HG03378 (cell line): Measurements from ENCODE around the gene GNAO1.
"Not testable (repeated sequence)": the region's sequence is repeated elsewhere in the genome, so short reads cannot be mapped to it uniquely, and the experiment has no call there.

Experiments used
- ATAC-seq: cut with Tn5 transposase; IDR thresholded peaks from one replicate; pipeline ENCODE4 v1.9.1; 2021; ENCODE audit warnings: mild to moderate bottlenecking, moderate library complexity; ENCODE audit not compliant: unreplicated experiment

The GNAO1 gene

GRCh38 chr16:56357241-56357764, 166.0 kb downstream of the GNAO1 start:
- ATAC-seq = peak; percentile 25

GRCh38 chr16:56357765-56358322, 166.6 kb downstream of the GNAO1 start:
- no peak for ATAC-seq

- no peak for ATAC-seq
These were observed 169.1 kb downstream of the GNAO1 start for GRCh38 chr16:56360117-56361008.

GRCh38 chr16:56362057-56362655, 170.9 kb downstream of the GNAO1 start:
- ATAC-seq = no peak

- no peak for ATAC-seq
These were observed 171.4 kb downstream of the GNAO1 start for GRCh38 chr16:56362706-56363105.

GRCh38 chr16:56363181-56363716, 172.0 kb downstream of the GNAO1 start:
- no peak for ATAC-seq

GRCh38 chr16:56363781-56364565, 172.7 kb downstream of the GNAO1 start:
- ATAC-seq = no peak

- no peak for ATAC-seq
These were observed 173.6 kb downstream of the GNAO1 start for GRCh38 chr16:56364865-56365264.

- ATAC-seq = no peak
These were observed 174.3 kb downstream of the GNAO1 start for GRCh38 chr16:56365552-56365951.

- ATAC-seq = no peak
These were observed 175.7 kb downstream of the GNAO1 start for GRCh38 chr16:56366945-56367344.

GRCh38 chr16:56367764-56368163, 176.5 kb downstream of the GNAO1 start:
- no peak for ATAC-seq

GRCh38 chr16:56368545-56368944, 177.3 kb downstream of the GNAO1 start:
- ATAC-seq = no peak

GRCh38 chr16:56369202-56369601, 177.9 kb downstream of the GNAO1 start:
- ATAC-seq = no peak

GRCh38 chr16:56370185-56370874, 179.0 kb downstream of the GNAO1 start:
- ATAC-seq = no peak

GRCh38 chr16:56370875-56371659, 179.8 kb downstream of the GNAO1 start:
- ATAC-seq = no peak

- ATAC-seq = no peak
These were observed 180.3 kb downstream of the GNAO1 start for GRCh38 chr16:56371660-56371937.

GRCh38 chr16:56372013-56372634, 180.8 kb downstream of the GNAO1 start:
- no peak for ATAC-seq

GRCh38 chr16:56373003-56373402, 181.7 kb downstream of the GNAO1 start:
- no peak for ATAC-seq

- ATAC-seq = not testable (repeated sequence)
These were observed 184.5 kb downstream of the GNAO1 start for GRCh38 chr16:56375792-56376191.
